A549 (cell line): ENCODE data around the gene ENHO. TPM values are rescaled to one million over a fixed set of nuclear protein-coding genes. Genes with fewer than 3 reads are reported as not detected.

Source experiments
- ATAC-seq, 2 experiments: fragments of 200-7000 bp in 1 of 2; fragments of >200 bp in 1 of 2; cut with Nextera tagmentation in 1 of 2; cut with Tn5 transposase in 1 of 2; 3 replicates each; pipeline versions ENCODE4 v1.8.0 to v1.9.1; 2018 to 2020; ENCODE audit warnings: mild to moderate bottlenecking in 1 of 2, moderate library complexity in 1 of 2
- CTCF ChIA-PET: fragments of 300-600 bp; sonication (Branson Sonifier 250); formaldehyde crosslinking; extraction: SDS; loops from one replicate; lab custom pipeline; 2021; ENCODE audit warnings: antibody characterized with exemption, inconsistent platforms; lab: Yijun Ruan, JAX
- POLR2A ChIA-PET: fragments of 350-600 bp; formaldehyde crosslinking; extraction: SDS; loops from one replicate; lab custom pipeline; 2021; ENCODE audit warnings: antibody characterized with exemption, inconsistent platforms; lab: Yijun Ruan, JAX
- DNase-seq, 2 experiments: peaks; one replicate each; pipeline versions ENCODE4 v3.0.0 to v3.0.0-alpha.2; 2011 to 2016; ENCODE audit warnings: low read depth in 1 of 2, low spot score in 1 of 2
- FAIRE-seq: peaks from 2 replicates; lab custom pipeline; 2011; peaks lifted over from hg19 to GRCh38; lab: Jason Lieb, UNC
- H3K27ac ChIP-seq, 2 experiments: fragments of >200 bp; sonication (Bioruptor Twin); formaldehyde crosslinking; 3 replicates each; pipeline ENCODE4 v1.5.1; 2016 to 2017
- H3K4me1 ChIP-seq: fragments of >200 bp; sonication (Bioruptor Twin); formaldehyde crosslinking; 3 replicates; pipeline ENCODE4 v1.6.1; 2016
- H3K4me2 ChIP-seq: fragments of >200 bp; sonication (Bioruptor Twin); formaldehyde crosslinking; 3 replicates; pipeline ENCODE4 v1.6.1; 2016
- H3K4me3 ChIP-seq: fragments of >200 bp; sonication (Bioruptor Twin); formaldehyde crosslinking; 3 replicates; pipeline ENCODE4 v1.5.1; 2016
- H3K9me3 ChIP-seq: fragments of >200 bp; sonication (Bioruptor Twin); formaldehyde crosslinking; 3 replicates; pipeline ENCODE4 v1.6.1; 2016
- CEBPB ChIP-seq, 2 experiments: fragments of >200 bp in 1 of 2; sonication (Bioruptor Twin) in 1 of 2; formaldehyde crosslinking in 1 of 2; IDR thresholded peaks; 2 replicates each; pipeline ENCODE4 v1.6.1; 2012 to 2016
- CHD4 ChIP-seq: fragments of 200-600 bp; sonication (generic); IDR thresholded peaks from 2 replicates; pipeline ENCODE4 v1.6.1; 2016; ENCODE audit warnings: antibody characterized with exemption, mild to moderate bottlenecking, borderline replicate concordance
- EHF ChIP-seq: fragments of 250-450 bp; sonication (Bioruptor Pico); IDR thresholded peaks from 2 replicates; pipeline ENCODE4 v1.5.0; 2020; ENCODE audit warnings: mild to moderate bottlenecking
- EHMT2 ChIP-seq: fragments of 200-600 bp; sonication (generic); IDR thresholded peaks from 2 replicates; pipeline ENCODE4 v1.6.1; 2016; ENCODE audit warnings: antibody characterized with exemption, low read depth, mild to moderate bottlenecking, moderate library complexity
- FOSB ChIP-seq: fragments of 250-450 bp; sonication (Bioruptor Pico); IDR thresholded peaks from 2 replicates; pipeline ENCODE4 v1.5.0; 2020; ENCODE audit warnings: mild to moderate bottlenecking, moderate library complexity
- FOSL2 ChIP-seq, 2 experiments: fragments of 450-650 bp in 1 of 2; fragments of >200 bp in 1 of 2; sonication (Bioruptor Twin) in 1 of 2; formaldehyde crosslinking; IDR thresholded peaks; 2 replicates each; pipeline versions ENCODE4 v1.5.0 to v1.6.1; 2016 to 2020; ENCODE audit warnings: mild to moderate bottlenecking in 1 of 2, moderate library complexity in 1 of 2
- GATA3 ChIP-seq: IDR thresholded peaks from 2 replicates; pipeline ENCODE4 v1.6.1; 2012; ENCODE audit warnings: borderline replicate concordance
- JUN ChIP-seq, 2 experiments: fragments of >200 bp; sonication (Bioruptor Twin); formaldehyde crosslinking; IDR thresholded peaks; 2 replicates in 1 of 2; 3 replicates in 1 of 2; pipeline ENCODE4 v1.6.1; 2016 to 2017
- KDM1A ChIP-seq: fragments of 200-600 bp; sonication (generic); IDR thresholded peaks from 2 replicates; pipeline ENCODE4 v1.6.1; 2016; ENCODE audit warnings: low read depth, mild to moderate bottlenecking
- KDM5A ChIP-seq: fragments of 200-600 bp; sonication (generic); IDR thresholded peaks from 2 replicates; pipeline ENCODE4 v1.6.1; 2016; ENCODE audit warnings: antibody characterized with exemption, mild to moderate bottlenecking
- MYC ChIP-seq: IDR thresholded peaks from 2 replicates; pipeline ENCODE4 v1.6.1; 2012; ENCODE audit warnings: mild to moderate bottlenecking, inconsistent platforms, low read length, improper control_type of control experiment, borderline replicate concordance
- NFE2L2 ChIP-seq: fragments of 150-350 bp; conservative IDR thresholded peaks from 2 replicates; pipeline ENCODE4 v1.6.1; 2014; ENCODE audit warnings: low read length
- NPAS2 ChIP-seq: fragments of 250-450 bp; sonication (Bioruptor Pico); IDR thresholded peaks from 2 replicates; pipeline ENCODE4 v1.8.0; 2022; ENCODE audit warnings: mild to moderate bottlenecking, moderate library complexity, borderline replicate concordance
- TP53 ChIP-seq: fragments of 250-450 bp; sonication (Bioruptor Pico); IDR thresholded peaks from 2 replicates; pipeline ENCODE4 v1.5.0; 2021; ENCODE audit warnings: mild to moderate bottlenecking, moderate library complexity
- ZC3H11A ChIP-seq: fragments of 450-650 bp; IDR thresholded peaks from 2 replicates; pipeline ENCODE4 v1.6.1; 2014; ENCODE audit warnings: antibody characterized with exemption, mild to moderate bottlenecking
- ZFP36 ChIP-seq: fragments of 450-650 bp; IDR thresholded peaks from 2 replicates; pipeline ENCODE4 v1.6.1; 2014; ENCODE audit warnings: borderline replicate concordance; ENCODE audit not compliant: partially characterized antibody
- WGBS: methylation state at CpG from one replicate; pipeline ENCODE4 v1.1.6; 2017; ENCODE audit errors: missing lambda C conversion rate; 5-methylcytosine and 5-hydroxymethylcytosine counted together
- polyA plus RNA-seq, 4 experiments: library from polyadenylated mRNA; depleted of rRNA in 3 of 4; stranded (reverse); fragments of >200 nt; fragmentation: RNase III in 1 of 4; extraction: RNeasy Plus Mini Kit Qiagen cat#74134 plus additional on column Dnase treatment in 1 of 4; gene quantifications; 2 replicates in 3 of 4; 3 replicates in 1 of 4; pipeline ENCODE4 v1.2.3, GENCODE V29; 2011 to 2017
- TF ChIP-seq, protein P1 (sequence below): IDR thresholded peaks from 2 replicates; pipeline ENCODE4 v1.6.1; 2012; ENCODE audit warnings: low read depth, borderline replicate concordance
- TF ChIP-seq, protein P2 (sequence below): IDR thresholded peaks from 2 replicates; pipeline ENCODE4 v1.6.1; 2012
- TF ChIP-seq, protein P3 (sequence below): fragments of >200 bp; sonication (Bioruptor Twin); formaldehyde crosslinking; IDR thresholded peaks from 2 replicates; pipeline ENCODE4 v1.6.1; 2016
- TF ChIP-seq, protein P4 (sequence below): fragments of 200-600 bp; sonication (generic); IDR thresholded peaks from 2 replicates; pipeline ENCODE4 v1.6.1; 2016; ENCODE audit warnings: antibody characterized with exemption, mild to moderate bottlenecking, moderate library complexity
- TF ChIP-seq, protein P5 (sequence below): fragments of >200 bp; sonication (Bioruptor Twin); formaldehyde crosslinking; IDR thresholded peaks from 3 replicates; pipeline ENCODE4 v1.6.1; 2016
- TF ChIP-seq, protein P6 (sequence below): fragments of 450-650 bp; IDR thresholded peaks from 2 replicates; pipeline ENCODE4 v1.6.1; 2014; ENCODE audit warnings: antibody characterized with exemption

ENHO gene
- polyA plus RNA-seq, 2 of the 4 experiments (the other 2 are of a cell fraction): 0.28 to 1.7 TPM

DNA sequence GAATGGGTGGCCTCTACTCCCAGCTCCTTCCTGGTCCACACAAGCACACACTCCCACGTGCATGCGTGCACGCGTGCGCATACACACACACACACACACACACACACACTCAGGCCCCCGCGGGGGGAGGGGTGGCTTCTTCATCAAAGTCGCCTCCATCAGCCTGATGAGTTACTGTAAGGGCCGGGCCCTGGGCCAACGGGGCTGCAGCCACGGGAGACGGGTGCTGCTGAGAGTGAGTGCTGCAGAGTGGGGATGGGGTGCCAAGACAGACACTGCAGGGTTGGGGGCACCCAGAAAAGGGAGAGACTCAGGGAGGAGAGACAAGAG is 48.7 kb upstream of the ENHO start:
- H3K4me2 ChIP-seq: peak overlapping the region; percentile 64
- CTCF ChIA-PET: interaction anchor here (1.1 to 6.6 kb wide), 8 partner anchors 10 to 239 kb away, joined by 3 to 59 read pairs (median 6); no protein-coding TSS in a partner anchor
- POLR2A ChIA-PET: no interaction called here
- 77% methylated on average over 12 of the region's 12 CpGs for WGBS
- TF ChIP-seq NFE2L2: no peak
- TF ChIP-seq, protein P1, sequence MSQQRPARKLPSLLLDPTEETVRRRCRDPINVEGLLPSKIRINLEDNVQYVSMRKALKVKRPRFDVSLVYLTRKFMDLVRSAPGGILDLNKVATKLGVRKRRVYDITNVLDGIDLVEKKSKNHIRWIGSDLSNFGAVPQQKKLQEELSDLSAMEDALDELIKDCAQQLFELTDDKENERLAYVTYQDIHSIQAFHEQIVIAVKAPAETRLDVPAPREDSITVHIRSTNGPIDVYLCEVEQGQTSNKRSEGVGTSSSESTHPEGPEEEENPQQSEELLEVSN: no peak
- no peak for TF ChIP-seq KDM5A
- no peak for TF ChIP-seq EHF (CRISPR knock-in tag)
- TF ChIP-seq NPAS2 (CRISPR knock-in tag): no peak
- TF ChIP-seq, protein P2, sequence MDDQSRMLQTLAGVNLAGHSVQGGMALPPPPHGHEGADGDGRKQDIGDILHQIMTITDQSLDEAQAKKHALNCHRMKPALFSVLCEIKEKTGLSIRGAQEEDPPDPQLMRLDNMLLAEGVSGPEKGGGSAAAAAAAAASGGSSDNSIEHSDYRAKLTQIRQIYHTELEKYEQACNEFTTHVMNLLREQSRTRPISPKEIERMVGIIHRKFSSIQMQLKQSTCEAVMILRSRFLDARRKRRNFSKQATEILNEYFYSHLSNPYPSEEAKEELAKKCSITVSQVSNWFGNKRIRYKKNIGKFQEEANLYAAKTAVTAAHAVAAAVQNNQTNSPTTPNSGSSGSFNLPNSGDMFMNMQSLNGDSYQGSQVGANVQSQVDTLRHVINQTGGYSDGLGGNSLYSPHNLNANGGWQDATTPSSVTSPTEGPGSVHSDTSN: no peak
- TF ChIP-seq, protein P3, sequence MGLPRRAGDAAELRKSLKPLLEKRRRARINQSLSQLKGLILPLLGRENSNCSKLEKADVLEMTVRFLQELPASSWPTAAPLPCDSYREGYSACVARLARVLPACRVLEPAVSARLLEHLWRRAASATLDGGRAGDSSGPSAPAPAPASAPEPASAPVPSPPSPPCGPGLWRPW: no peak
- no peak for TF ChIP-seq CEBPB (IDR thresholded peaks at IDR 0.05)
- TF ChIP-seq, protein P4, sequence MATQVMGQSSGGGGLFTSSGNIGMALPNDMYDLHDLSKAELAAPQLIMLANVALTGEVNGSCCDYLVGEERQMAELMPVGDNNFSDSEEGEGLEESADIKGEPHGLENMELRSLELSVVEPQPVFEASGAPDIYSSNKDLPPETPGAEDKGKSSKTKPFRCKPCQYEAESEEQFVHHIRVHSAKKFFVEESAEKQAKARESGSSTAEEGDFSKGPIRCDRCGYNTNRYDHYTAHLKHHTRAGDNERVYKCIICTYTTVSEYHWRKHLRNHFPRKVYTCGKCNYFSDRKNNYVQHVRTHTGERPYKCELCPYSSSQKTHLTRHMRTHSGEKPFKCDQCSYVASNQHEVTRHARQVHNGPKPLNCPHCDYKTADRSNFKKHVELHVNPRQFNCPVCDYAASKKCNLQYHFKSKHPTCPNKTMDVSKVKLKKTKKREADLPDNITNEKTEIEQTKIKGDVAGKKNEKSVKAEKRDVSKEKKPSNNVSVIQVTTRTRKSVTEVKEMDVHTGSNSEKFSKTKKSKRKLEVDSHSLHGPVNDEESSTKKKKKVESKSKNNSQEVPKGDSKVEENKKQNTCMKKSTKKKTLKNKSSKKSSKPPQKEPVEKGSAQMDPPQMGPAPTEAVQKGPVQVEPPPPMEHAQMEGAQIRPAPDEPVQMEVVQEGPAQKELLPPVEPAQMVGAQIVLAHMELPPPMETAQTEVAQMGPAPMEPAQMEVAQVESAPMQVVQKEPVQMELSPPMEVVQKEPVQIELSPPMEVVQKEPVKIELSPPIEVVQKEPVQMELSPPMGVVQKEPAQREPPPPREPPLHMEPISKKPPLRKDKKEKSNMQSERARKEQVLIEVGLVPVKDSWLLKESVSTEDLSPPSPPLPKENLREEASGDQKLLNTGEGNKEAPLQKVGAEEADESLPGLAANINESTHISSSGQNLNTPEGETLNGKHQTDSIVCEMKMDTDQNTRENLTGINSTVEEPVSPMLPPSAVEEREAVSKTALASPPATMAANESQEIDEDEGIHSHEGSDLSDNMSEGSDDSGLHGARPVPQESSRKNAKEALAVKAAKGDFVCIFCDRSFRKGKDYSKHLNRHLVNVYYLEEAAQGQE: no peak
- no peak for TF ChIP-seq FOSB (CRISPR knock-in tag)
- no peak for TF ChIP-seq JUN (IDR thresholded peaks at IDR 0.05)
- no peak for TF ChIP-seq CHD4
- peak overlapping the region in 1 of 2 experiments; percentile 63; a peak in 3 of 6 replicates for H3K27ac ChIP-seq
- ATAC-seq (no peak), DNase-seq (no peak), FAIRE-seq (no peak)
- no peaks in the 10 kb centered on the region for H3K9me3 ChIP-seq
- H3K4me3 ChIP-seq: no peak overlapping the region
- peaks cover 20% of the 10 kb centered on the region for H3K4me1 ChIP-seq

DNA sequence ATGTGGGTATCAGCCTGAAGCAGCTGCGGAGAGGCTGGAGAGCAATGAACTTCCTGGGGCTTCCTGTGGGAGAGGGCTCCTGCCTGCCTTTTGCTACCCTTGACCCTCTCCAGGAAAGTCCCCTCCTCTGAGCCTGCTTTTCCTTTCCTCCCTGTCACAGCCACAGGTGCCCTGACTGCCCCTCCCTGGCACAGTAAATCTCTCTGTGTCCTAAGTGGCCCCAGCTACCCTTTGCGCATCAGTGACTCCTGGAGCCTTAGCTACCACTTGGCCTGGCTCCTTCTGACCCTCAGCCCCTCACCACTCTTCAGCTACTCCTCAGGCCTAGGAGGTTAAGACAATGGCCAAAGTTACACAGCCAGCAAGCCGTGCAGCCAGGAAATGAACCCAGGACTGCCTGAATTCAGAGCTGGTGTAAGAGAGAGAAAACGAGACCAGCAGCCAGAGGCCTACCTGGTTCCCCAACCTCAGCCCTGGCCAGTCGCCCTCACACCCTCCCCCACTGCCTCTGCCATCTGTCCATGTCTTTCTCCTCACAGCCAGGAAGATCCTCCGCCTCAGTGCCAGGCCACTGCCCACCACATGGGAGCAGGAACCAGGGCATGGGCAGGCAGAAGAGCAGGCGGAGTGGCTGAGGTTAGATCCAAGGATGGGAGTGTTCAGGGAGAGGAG is 48.2 kb upstream of the ENHO start:
- peaks cover 20% of the 10 kb centered on the region for H3K4me1 ChIP-seq
- H3K27ac ChIP-seq: peak overlapping the region in 1 of 2 experiments; percentile 63; a peak in 2 of 6 replicates
- TF ChIP-seq MYC (no peak), NFE2L2 (no peak), JUN (IDR thresholded peaks at IDR 0.05) (no peak), FOSB (CRISPR knock-in tag) (no peak), NPAS2 (CRISPR knock-in tag) (no peak), GATA3 (no peak), FOSL2 (IDR thresholded peaks at IDR 0.05) (no peak), FOSL2 (CRISPR knock-in tag; IDR thresholded peaks at IDR 0.05) (no peak), ZFP36 (no peak), ZC3H11A (no peak), TP53 (CRISPR knock-in tag) (no peak), EHMT2 (no peak), CEBPB (IDR thresholded peaks at IDR 0.05) (no peak), KDM1A (no peak)
- TF ChIP-seq, protein P1: no peak
- TF ChIP-seq, protein P5, sequence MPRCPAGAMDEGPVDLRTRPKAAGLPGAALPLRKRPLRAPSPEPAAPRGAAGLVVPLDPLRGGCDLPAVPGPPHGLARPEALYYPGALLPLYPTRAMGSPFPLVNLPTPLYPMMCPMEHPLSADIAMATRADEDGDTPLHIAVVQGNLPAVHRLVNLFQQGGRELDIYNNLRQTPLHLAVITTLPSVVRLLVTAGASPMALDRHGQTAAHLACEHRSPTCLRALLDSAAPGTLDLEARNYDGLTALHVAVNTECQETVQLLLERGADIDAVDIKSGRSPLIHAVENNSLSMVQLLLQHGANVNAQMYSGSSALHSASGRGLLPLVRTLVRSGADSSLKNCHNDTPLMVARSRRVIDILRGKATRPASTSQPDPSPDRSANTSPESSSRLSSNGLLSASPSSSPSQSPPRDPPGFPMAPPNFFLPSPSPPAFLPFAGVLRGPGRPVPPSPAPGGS: no peak
- TF ChIP-seq, protein P6, sequence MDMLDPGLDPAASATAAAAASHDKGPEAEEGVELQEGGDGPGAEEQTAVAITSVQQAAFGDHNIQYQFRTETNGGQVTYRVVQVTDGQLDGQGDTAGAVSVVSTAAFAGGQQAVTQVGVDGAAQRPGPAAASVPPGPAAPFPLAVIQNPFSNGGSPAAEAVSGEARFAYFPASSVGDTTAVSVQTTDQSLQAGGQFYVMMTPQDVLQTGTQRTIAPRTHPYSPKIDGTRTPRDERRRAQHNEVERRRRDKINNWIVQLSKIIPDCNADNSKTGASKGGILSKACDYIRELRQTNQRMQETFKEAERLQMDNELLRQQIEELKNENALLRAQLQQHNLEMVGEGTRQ: no peak
- POLR2A ChIA-PET: no interaction called here
- DNase-seq (no peak), FAIRE-seq (no peak), ATAC-seq (no peak; a peak in 1 of 6 replicates)
- H3K9me3 ChIP-seq: no peaks in the 10 kb centered on the region
- H3K4me2 ChIP-seq: peak overlapping the region; percentile 1; the same call in 1 of the 3 replicates
- no peak overlapping the region for H3K4me3 ChIP-seq
- WGBS: 80% methylated on average over 7 of the region's 7 CpGs
- CTCF ChIA-PET: interaction anchor here (1.1 to 6.6 kb wide), 8 partner anchors 9 to 239 kb away, joined by 3 to 59 read pairs (median 6); no protein-coding TSS in a partner anchor
